ENCODE measurements around the gene RELL1.

DNA sequence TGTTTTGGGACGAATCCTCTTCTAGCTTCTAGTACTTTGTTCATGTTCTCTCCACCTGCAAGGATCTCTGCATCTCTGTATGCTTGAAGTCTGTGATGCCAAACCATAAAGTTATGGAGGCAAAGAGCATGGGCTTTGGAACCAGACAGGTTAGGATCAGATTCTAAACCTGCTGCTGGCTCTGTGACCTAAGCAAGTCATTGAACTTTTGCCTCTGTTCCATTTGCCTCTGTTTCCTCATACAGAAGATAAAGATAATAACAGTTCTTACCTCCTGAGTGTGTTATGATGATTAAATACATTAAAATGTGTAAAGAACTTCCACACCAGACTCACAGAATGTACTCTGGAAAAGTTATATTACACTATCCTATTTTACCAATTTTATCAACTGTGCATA is 41.5 kb upstream of the RELL1 start:
- TF ChIP-seq, protein P1, sequence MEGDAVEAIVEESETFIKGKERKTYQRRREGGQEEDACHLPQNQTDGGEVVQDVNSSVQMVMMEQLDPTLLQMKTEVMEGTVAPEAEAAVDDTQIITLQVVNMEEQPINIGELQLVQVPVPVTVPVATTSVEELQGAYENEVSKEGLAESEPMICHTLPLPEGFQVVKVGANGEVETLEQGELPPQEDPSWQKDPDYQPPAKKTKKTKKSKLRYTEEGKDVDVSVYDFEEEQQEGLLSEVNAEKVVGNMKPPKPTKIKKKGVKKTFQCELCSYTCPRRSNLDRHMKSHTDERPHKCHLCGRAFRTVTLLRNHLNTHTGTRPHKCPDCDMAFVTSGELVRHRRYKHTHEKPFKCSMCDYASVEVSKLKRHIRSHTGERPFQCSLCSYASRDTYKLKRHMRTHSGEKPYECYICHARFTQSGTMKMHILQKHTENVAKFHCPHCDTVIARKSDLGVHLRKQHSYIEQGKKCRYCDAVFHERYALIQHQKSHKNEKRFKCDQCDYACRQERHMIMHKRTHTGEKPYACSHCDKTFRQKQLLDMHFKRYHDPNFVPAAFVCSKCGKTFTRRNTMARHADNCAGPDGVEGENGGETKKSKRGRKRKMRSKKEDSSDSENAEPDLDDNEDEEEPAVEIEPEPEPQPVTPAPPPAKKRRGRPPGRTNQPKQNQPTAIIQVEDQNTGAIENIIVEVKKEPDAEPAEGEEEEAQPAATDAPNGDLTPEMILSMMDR (IDR thresholded peaks at IDR 0.05): no peak
- no peak for TF ChIP-seq POLR2A (IDR thresholded peaks at IDR 0.05)

Data from stomach (tissue), 4 donors.